GM21528 (cell line): ENCODE results near the gene RBM47.
"Not testable (repeated sequence)": the region's sequence is repeated elsewhere in the genome, so short reads cannot be mapped to it uniquely, and the experiment has no call there.

ENCODE experiments used
- ATAC-seq: cut with Tn5 transposase; IDR thresholded peaks from one replicate; pipeline ENCODE4 v1.9.1; 2021; ENCODE audit warnings: mild to moderate bottlenecking, moderate library complexity; ENCODE audit not compliant: unreplicated experiment, low FRiP score

Gene RBM47

GRCh38 chr4:40546506-40546905, 83.2 kb downstream of the RBM47 start:
- no peak for ATAC-seq

- ATAC-seq: not testable (repeated sequence)
Measured at GRCh38 chr4:40545487-40545886, 84.2 kb downstream of the RBM47 start.

GRCh38 chr4:40544221-40544620, 85.4 kb downstream of the RBM47 start:
- ATAC-seq: no peak

- ATAC-seq: no peak
Measured at GRCh38 chr4:40540800-40541199, 88.9 kb downstream of the RBM47 start.

- peak; percentile 44 for ATAC-seq
Measured at GRCh38 chr4:40536032-40536431, 93.6 kb downstream of the RBM47 start.

GRCh38 chr4:40531636-40532023, 98.0 kb downstream of the RBM47 start:
- ATAC-seq: no peak

- no peak for ATAC-seq
Measured at GRCh38 chr4:40530961-40531635, 98.6 kb downstream of the RBM47 start.

GRCh38 chr4:40526741-40527140, 102.9 kb downstream of the RBM47 start:
- ATAC-seq: no peak

- ATAC-seq: no peak
Measured at GRCh38 chr4:40525752-40526598, 103.7 kb downstream of the RBM47 start.

- no peak for ATAC-seq
Measured at GRCh38 chr4:40524366-40525041, 105.2 kb downstream of the RBM47 start.

GRCh38 chr4:40523581-40523980, 106.1 kb downstream of the RBM47 start:
- no peak for ATAC-seq

- no peak for ATAC-seq
Measured at GRCh38 chr4:40521957-40522356, 107.7 kb downstream of the RBM47 start.

- no peak for ATAC-seq
Measured at GRCh38 chr4:40520533-40520932, 109.1 kb downstream of the RBM47 start.

- not testable (repeated sequence) for ATAC-seq
Measured at GRCh38 chr4:40517081-40517480, 112.6 kb downstream of the RBM47 start.

GRCh38 chr4:40516651-40517050, 113.0 kb downstream of the RBM47 start:
- ATAC-seq: no peak

GRCh38 chr4:40515398-40516293, 114.0 kb downstream of the RBM47 start:
- ATAC-seq: peak; percentile 84

- no peak for ATAC-seq
Measured at GRCh38 chr4:40515037-40515397, 114.6 kb downstream of the RBM47 start.

GRCh38 chr4:40514497-40514951, 115.1 kb downstream of the RBM47 start:
- no peak for ATAC-seq

GRCh38 chr4:40511036-40511614, 118.5 kb downstream of the RBM47 start:
- ATAC-seq: no peak

- no peak for ATAC-seq
Measured at GRCh38 chr4:40507977-40508376, 121.7 kb downstream of the RBM47 start.
